Measurements from ENCODE around the gene KDM2A. TPM values are rescaled to one million over a fixed set of nuclear protein-coding genes. Genes with fewer than 3 reads are reported as not detected.

Gene KDM2A
- total and polyA plus RNA-seq, 2 donors (not counting 1 experiment from before 2014, with no cell fraction given): 132 to 229 TPM

GRCh38 chr11:67102664-67103063, 16.4 kb upstream of the KDM2A start:
- Histone ChIP-seq H3K4me3 (ENCODE audit: control extremely low read depth in 1 of 5, extremely low read depth in 1 of 5, insufficient read depth in 1 of 5, low read depth in 2 of 5, low read length in 4 of 5) (no peak overlapping the region), H3K27me3 (replicated peaks in 1 of 4; ENCODE audit: control extremely low read depth in 1 of 4, control insufficient read depth in 3 of 4, insufficient read depth in 4 of 4, low read length in 3 of 4) (peaks cover 0 to 8% (median 0%) of the 10 kb centered on the region in 4 experiments), H4K20me1 (ENCODE audit: control insufficient read depth, insufficient read depth, low read length, poor library complexity, severe bottlenecking) (no peaks in the 10 kb centered on the region), H3K9me3 (ENCODE audit: control extremely low read depth in 1 of 3, control insufficient read depth in 2 of 3, insufficient read depth in 1 of 3, low read length in 2 of 3) (no peaks in the 10 kb centered on the region), H3K9ac (ENCODE audit: low read length) (no peak overlapping the region), H3K27ac (ENCODE audit: low read length in 2 of 2) (no peak overlapping the region), H2AFZ (ENCODE audit: insufficient read depth, low read depth, low read length, poor library complexity, severe bottlenecking) (no peak overlapping the region), H3K36me3 (replicated peaks in 1 of 2; ENCODE audit: control extremely low read depth in 1 of 2, control insufficient read depth in 1 of 2, extremely low read depth in 1 of 2, insufficient read depth in 2 of 2, low read length in 1 of 2) (no peaks in the 10 kb centered on the region), H3K4me2 (replicated peaks; ENCODE audit: low read depth, low read length, poor library complexity, severe bottlenecking) (no peak overlapping the region), H3K79me2 (ENCODE audit: control insufficient read depth, insufficient read depth, low read length) (no peaks in the 10 kb centered on the region), H3K4me1 (ENCODE audit: control insufficient read depth in 2 of 2, insufficient read depth in 2 of 2, low read length in 2 of 2) (peaks cover 0 to 10% of the 10 kb centered on the region in 2 donors)
- Mint-ChIP-seq H3K27me3 (peaks cover 7% of the 10 kb centered on the region), H3K4me1 (peaks cover 11% of the 10 kb centered on the region), H3K27ac (no peak overlapping the region), H3K9me3 (ENCODE audit: insufficient read depth) (no peaks in the 10 kb centered on the region), H3K4me3 (no peak overlapping the region)
- ATAC-seq (ENCODE audit: low read depth) (no peak), DNase-seq (no peak)
- TF ChIP-seq EZH2 (IDR thresholded peaks at IDR 0.05; ENCODE audit: borderline replicate concordance, insufficient read depth, low read depth, low read length, poor library complexity, severe bottlenecking) (no peak), CTCF (IDR thresholded peaks at IDR 0.05) (no peak)
- CTCF ChIA-PET: interaction anchor here (0.9 to 1.4 kb wide), 2 partner anchors 13 to 20 kb away, joined by 3 to 4 read pairs; no protein-coding TSS in a partner anchor
- WGBS (ENCODE audit: insufficient coverage): 92% methylated on average over 2 of the region's 8 CpGs
- intact Hi-C loops (cut with micrococcal nuclease): no loop called here
- POLR2A ChIA-PET: no interaction called here

- Histone ChIP-seq H3K4me1 (ENCODE audit: control insufficient read depth in 2 of 2, insufficient read depth in 2 of 2, low read length in 2 of 2) (no peaks in the 10 kb centered on the region), H3K79me2 (ENCODE audit: control insufficient read depth, insufficient read depth, low read length) (no peaks in the 10 kb centered on the region), H3K4me3 (ENCODE audit: control extremely low read depth in 1 of 5, extremely low read depth in 1 of 5, insufficient read depth in 1 of 5, low read depth in 2 of 5, low read length in 4 of 5) (no peak overlapping the region), H3K9me3 (ENCODE audit: control extremely low read depth in 1 of 3, control insufficient read depth in 2 of 3, insufficient read depth in 1 of 3, low read length in 2 of 3) (no peaks in the 10 kb centered on the region), H2AFZ (ENCODE audit: insufficient read depth, low read depth, low read length, poor library complexity, severe bottlenecking) (no peak overlapping the region), H3K27me3 (replicated peaks in 1 of 4; ENCODE audit: control extremely low read depth in 1 of 4, control insufficient read depth in 3 of 4, insufficient read depth in 4 of 4, low read length in 3 of 4) (peaks cover 0 to 8% (median 0%) of the 10 kb centered on the region in 4 experiments), H3K27ac (ENCODE audit: low read length in 2 of 2) (no peak overlapping the region), H3K4me2 (replicated peaks; ENCODE audit: low read depth, low read length, poor library complexity, severe bottlenecking) (no peak overlapping the region), H3K9ac (ENCODE audit: low read length) (no peak overlapping the region), H3K36me3 (replicated peaks in 1 of 2; ENCODE audit: control extremely low read depth in 1 of 2, control insufficient read depth in 1 of 2, extremely low read depth in 1 of 2, insufficient read depth in 2 of 2, low read length in 1 of 2) (no peaks in the 10 kb centered on the region), H4K20me1 (ENCODE audit: control insufficient read depth, insufficient read depth, low read length, poor library complexity, severe bottlenecking) (no peaks in the 10 kb centered on the region)
- Mint-ChIP-seq H3K9me3 (ENCODE audit: insufficient read depth) (no peaks in the 10 kb centered on the region), H3K27ac (no peak overlapping the region), H3K4me1 (no peaks in the 10 kb centered on the region), H3K4me3 (no peak overlapping the region), H3K27me3 (peaks cover 7% of the 10 kb centered on the region)
- WGBS (ENCODE audit: insufficient coverage): no CpG with 5 or more reads among the region's 2 CpGs
- ChIA-PET CTCF (interaction anchor here (0.7 to 2.3 kb wide), 3 partner anchors 25 to 61 kb away, joined by 3 to 7 read pairs (median 5); no protein-coding TSS in a partner anchor), POLR2A (interaction anchor here (0.7 kb wide), 1 partner anchor 1216 kb away, joined by 6 read pairs; no protein-coding TSS in a partner anchor)
- intact Hi-C loops (cut with micrococcal nuclease): no loop called here
- DNase-seq (no peak), ATAC-seq (ENCODE audit: low read depth) (no peak)
- TF ChIP-seq CTCF (IDR thresholded peaks at IDR 0.05): no peak
- no peak for TF ChIP-seq EZH2 (IDR thresholded peaks at IDR 0.05; ENCODE audit: borderline replicate concordance, insufficient read depth, low read depth, low read length, poor library complexity, severe bottlenecking)
Measured at GRCh38 chr11:67105964-67106363, 13.1 kb upstream of the KDM2A start.

All from B cell (primary cell).